ENCODE results near the gene RNF130.

The RNF130 gene

GRCh38 chr5:180084638-180085561, 13.3 kb upstream of the RNF130 start:
- no peak for DNase-seq (ENCODE audit: low read depth)

- no peak for DNase-seq (ENCODE audit: low read depth)
Observed at GRCh38 chr5:180083529-180084060, 12.0 kb upstream of the RNF130 start.

GRCh38 chr5:180082633-180083420, 11.3 kb upstream of the RNF130 start:
- no peak for DNase-seq (ENCODE audit: low read depth)

- DNase-seq (ENCODE audit: low read depth) = no peak
Observed at GRCh38 chr5:180081481-180081880, 9.9 kb upstream of the RNF130 start.

GRCh38 chr5:180080486-180081280, 9.1 kb upstream of the RNF130 start:
- DNase-seq (ENCODE audit: low read depth) = no peak

- DNase-seq (ENCODE audit: low read depth) = no peak
Observed at GRCh38 chr5:180079702-180080466, 8.3 kb upstream of the RNF130 start.

GRCh38 chr5:180078348-180078747, 6.8 kb upstream of the RNF130 start:
- DNase-seq (ENCODE audit: low read depth) = no peak

GRCh38 chr5:180077594-180078284, 6.2 kb upstream of the RNF130 start:
- no peak for DNase-seq (ENCODE audit: low read depth)

- DNase-seq (ENCODE audit: low read depth) = no peak
Observed at GRCh38 chr5:180075703-180076102, 4.1 kb upstream of the RNF130 start.

GRCh38 chr5:180074462-180074861, 2.9 kb upstream of the RNF130 start:
- no peak for DNase-seq (ENCODE audit: low read depth)

GRCh38 chr5:180072556-180072955, 997 bp upstream of the RNF130 start:
- DNase-seq (ENCODE audit: low read depth) = no peak

- DNase-seq (ENCODE audit: low read depth) = no peak
Observed at GRCh38 chr5:180072256-180072548, 643 bp upstream of the RNF130 start.

GRCh38 chr5:180070756-180071530, 616 bp downstream of the RNF130 start:
- DNase-seq (ENCODE audit: low read depth) = no peak

GRCh38 chr5:180069589-180070247, 1.8 kb downstream of the RNF130 start:
- no peak for DNase-seq (ENCODE audit: low read depth)

- DNase-seq (ENCODE audit: low read depth) = no peak
Observed at GRCh38 chr5:180068519-180069090, 3.0 kb downstream of the RNF130 start.

GRCh38 chr5:180067986-180068385, 3.6 kb downstream of the RNF130 start:
- DNase-seq (ENCODE audit: low read depth) = no peak

GRCh38 chr5:180060192-180060591, 11.4 kb downstream of the RNF130 start:
- no peak for DNase-seq (ENCODE audit: low read depth)

GRCh38 chr5:180059326-180059725, 12.2 kb downstream of the RNF130 start:
- no peak for DNase-seq (ENCODE audit: low read depth)

- no peak for DNase-seq (ENCODE audit: low read depth)
Observed at GRCh38 chr5:180056153-180056552, 15.4 kb downstream of the RNF130 start.

All from stimulated activated CD8-positive, alpha-beta memory T cell treated with anti-CD3 and anti-CD28 coated beads, Interleukin-12 subunit alpha, Interleukin-12 subunit beta, amount 100 ng/mL, for 4 hours (primary cell).